ENCODE results near the gene ZNF304. TPM values are rescaled to one million over a fixed set of nuclear protein-coding genes. Genes with fewer than 3 reads are reported as not detected.

Gene ZNF304
- total RNA-seq, 1 donor from 2014 or later = 6.6 TPM

Other genes with a start within 250 kb of the ZNF304 start
- not detected in 2 replicates for gene USP29, start 231.3 kb upstream of the ZNF304 start, total RNA-seq
- gene ZIM3, start 206.1 kb upstream of the ZNF304 start, total RNA-seq = not detected in 2 replicates
- not detected in 2 replicates for gene DUXA, start 183.8 kb upstream of the ZNF304 start, total RNA-seq
- 23.8 and 25.6 TPM in 2 replicates for gene ZNF264, start 159.8 kb upstream of the ZNF304 start, total RNA-seq
- 0.27 and 0.34 TPM in 2 replicates for gene AURKC, start 120.2 kb upstream of the ZNF304 start, total RNA-seq
- gene ZNF805, start 110.6 kb upstream of the ZNF304 start, total RNA-seq = 8.1 and 8.4 TPM in 2 replicates
- 33.0 and 37.8 TPM in 2 replicates for gene ZNF460, start 70.8 kb upstream of the ZNF304 start, total RNA-seq
- 6.6 and 7.5 TPM in 2 replicates for gene ZNF543, start 30.8 kb upstream of the ZNF304 start, total RNA-seq
- 3.8 and 6.6 TPM in 2 replicates for gene TRAPPC2B, start 12.3 kb downstream of the ZNF304 start, total RNA-seq
- gene ZNF547, start 12.3 kb downstream of the ZNF304 start, total RNA-seq = 2.2 and 2.8 TPM in 2 replicates
- gene ZNF548, start 38.6 kb downstream of the ZNF304 start, total RNA-seq = 17.1 and 19.9 TPM in 2 replicates
- 11.3 and 12.1 TPM in 2 replicates for gene ZNF17, start 59.9 kb downstream of the ZNF304 start, total RNA-seq
- gene ZNF749, start 84.1 kb downstream of the ZNF304 start, total RNA-seq = 14.0 and 15.2 TPM in 2 replicates
- 0.07 and 0.18 TPM in 2 replicates for gene VN1R1, start 105.9 kb downstream of the ZNF304 start, total RNA-seq
- 2.9 and 3.2 TPM in 2 replicates for gene ZNF772, start 126.3 kb downstream of the ZNF304 start, total RNA-seq
- gene ZNF419, start 136.5 kb downstream of the ZNF304 start, total RNA-seq = 5.9 and 6.7 TPM in 2 replicates
- gene ZNF773, start 148.7 kb downstream of the ZNF304 start, total RNA-seq = 6.7 and 8.2 TPM in 2 replicates
- gene ZNF549, start 176.1 kb downstream of the ZNF304 start, total RNA-seq = 6.8 and 7.7 TPM in 2 replicates
- 9.0 and 10.0 TPM in 2 replicates for gene ZNF550, start 208.6 kb downstream of the ZNF304 start, total RNA-seq
- gene ZNF416, start 227.6 kb downstream of the ZNF304 start, total RNA-seq = 4.5 and 5.0 TPM in 2 replicates
- 4.1 and 4.4 TPM in 2 replicates for gene ZIK1, start 232.9 kb downstream of the ZNF304 start, total RNA-seq
- gene ZNF530, start 248.6 kb downstream of the ZNF304 start, total RNA-seq = 7.6 and 7.7 TPM in 2 replicates

All from T-helper 2 cell treated with Interferon-gamma antibody and Interleukin-4, amounts not matched to agents 100 ng/mL and 5 ng/mL, for 36 hours (primary cell).